Activated CD8-positive, alpha-beta T cell treated with anti-CD3 and anti-CD28 coated beads for 36 hours (primary cell): ENCODE data around the gene PLS1. TPM values are rescaled to one million over a fixed set of nuclear protein-coding genes. Genes with fewer than 3 reads are reported as not detected.

ENCODE experiments used
- ATAC-seq: fragments of 200-7000 bp; cut with Tn5 transposase; one replicate; pipeline ENCODE4 v1.10.0; 2021; ENCODE audit warnings: mild to moderate bottlenecking, moderate library complexity
- CTCF ChIA-PET: fragments of 350-600 bp; sonication (Branson Sonifier 250); formaldehyde crosslinking; loops from one replicate; lab custom pipeline; 2021; ENCODE audit warnings: antibody characterized with exemption; lab: Charles Lee
- POLR2A ChIA-PET: fragments of 350-600 bp; sonication (Branson Sonifier 250); formaldehyde crosslinking; loops from one replicate; lab custom pipeline; 2021; ENCODE audit warnings: antibody characterized with exemption; lab: Charles Lee
- DNase-seq: peaks from one replicate; pipeline ENCODE4 v3.0.0-alpha.2; 2020
- H3K27ac Mint-ChIP-seq: one replicate; pipeline ENCODE4 v1.8.0; 2021; ENCODE audit warnings: mild to moderate bottlenecking, mixed read lengths
- H3K27me3 Mint-ChIP-seq: one replicate; pipeline ENCODE4 v1.8.0; 2021; ENCODE audit warnings: mixed read lengths
- H3K36me3 Mint-ChIP-seq: one replicate; pipeline ENCODE4 v1.8.0; 2021; ENCODE audit warnings: low read depth, mixed read lengths
- H3K4me1 Mint-ChIP-seq: one replicate; pipeline ENCODE4 v1.8.0; 2021; ENCODE audit warnings: low read depth, mixed read lengths
- H3K4me3 Mint-ChIP-seq: one replicate; pipeline ENCODE4 v1.8.0; 2021; ENCODE audit warnings: mild to moderate bottlenecking, moderate library complexity, mixed read lengths
- H3K9me3 Mint-ChIP-seq: one replicate; pipeline ENCODE4 v1.8.0; 2021; ENCODE audit warnings: mixed read lengths
- CTCF ChIP-seq: fragments of 200-600 bp; IDR thresholded peaks from one replicate; pipeline ENCODE4 v1.8.0; 2022; ENCODE audit warnings: antibody characterized with exemption, mild to moderate bottlenecking
- intact Hi-C: fragments of 100-400 bp; cut with micrococcal nuclease; formaldehyde crosslinking; loops from one replicate; pipeline ENCODE4 v1.10.0; 2022
- total RNA-seq, 2 experiments: library from RNA; stranded (reverse); gene quantifications; one replicate each; pipeline ENCODE4 v1.2.3, GENCODE V29; 2021

Gene PLS1
- total RNA-seq, 2 experiments from 2014 or later = 4.7 to 5.6 TPM

- Mint-ChIP-seq H3K36me3 (no peaks in the 10 kb centered on the region), H3K9me3 (no peaks in the 10 kb centered on the region), H3K4me1 (no peaks in the 10 kb centered on the region), H3K4me3 (no peak overlapping the region), H3K27ac (no peak overlapping the region), H3K27me3 (no peaks in the 10 kb centered on the region)
- ChIA-PET CTCF (interaction anchor here (0.7 to 1.3 kb wide), 3 partner anchors 25 to 328 kb away, joined by 3 read pairs; no protein-coding TSS in a partner anchor), POLR2A (interaction anchor here (0.6 to 1.1 kb wide), 2 partner anchors 150 to 376 kb away, joined by 3 to 4 read pairs; no protein-coding TSS in a partner anchor)
- ATAC-seq = no peak
- intact Hi-C loops = no loop called here
- DNase-seq = no peak
- TF ChIP-seq CTCF = no peak
Observed at GRCh38 chr3:142624341-142625152, 28.4 kb downstream of the PLS1 start.

GRCh38 chr3:142625153-142625440 lies 28.9 kb downstream of the PLS1 start:
- DNase-seq = no peak
- Mint-ChIP-seq H3K9me3 (no peaks in the 10 kb centered on the region), H3K27me3 (no peaks in the 10 kb centered on the region), H3K36me3 (no peaks in the 10 kb centered on the region), H3K4me3 (no peak overlapping the region), H3K4me1 (no peaks in the 10 kb centered on the region), H3K27ac (no peak overlapping the region)
- POLR2A ChIA-PET = interaction anchor here (0.6 kb wide), 1 partner anchor 151 kb away, joined by 3 read pairs; no protein-coding TSS in a partner anchor
- intact Hi-C loops = no loop called here
- ATAC-seq = no peak
- TF ChIP-seq CTCF = no peak
- CTCF ChIA-PET = interaction anchor here (0.9 to 1.3 kb wide), 2 partner anchors 26 to 38 kb away, joined by 3 read pairs; no protein-coding TSS in a partner anchor

GRCh38 chr3:142626971-142627370 lies 30.8 kb downstream of the PLS1 start:
- Mint-ChIP-seq H3K9me3 (no peaks in the 10 kb centered on the region), H3K36me3 (no peaks in the 10 kb centered on the region), H3K4me3 (no peak overlapping the region), H3K4me1 (no peaks in the 10 kb centered on the region), H3K27me3 (no peaks in the 10 kb centered on the region), H3K27ac (no peak overlapping the region)
- ChIA-PET POLR2A (no interaction called here), CTCF (interaction anchor here (1.1 kb wide), 1 partner anchor 40 kb away, joined by 4 read pairs; no protein-coding TSS in a partner anchor)
- DNase-seq = no peak
- no peak for ATAC-seq
- intact Hi-C loops = no loop called here
- TF ChIP-seq CTCF = no peak

GRCh38 chr3:142628801-142629200 lies 32.6 kb downstream of the PLS1 start:
- peak; percentile 55 for ATAC-seq
- no peak for DNase-seq
- Mint-ChIP-seq H3K36me3 (no peaks in the 10 kb centered on the region), H3K4me3 (no peak overlapping the region), H3K9me3 (no peaks in the 10 kb centered on the region), H3K27me3 (no peaks in the 10 kb centered on the region), H3K4me1 (no peaks in the 10 kb centered on the region), H3K27ac (no peak overlapping the region)
- intact Hi-C loops = no loop called here
- ChIA-PET POLR2A (no interaction called here), CTCF (interaction anchor here (0.8 kb wide), 1 partner anchor 11 kb away, joined by 3 read pairs; no protein-coding TSS in a partner anchor)
- TF ChIP-seq CTCF = no peak

GRCh38 chr3:142633073-142633472 lies 36.9 kb downstream of the PLS1 start:
- ATAC-seq (no peak), DNase-seq (no peak)
- no peaks in the 10 kb centered on the region for H3K4me1 Mint-ChIP-seq
- ChIA-PET CTCF (no interaction called here), POLR2A (no interaction called here)
- H3K9me3 Mint-ChIP-seq = no peaks in the 10 kb centered on the region
- no peak overlapping the region for H3K27ac Mint-ChIP-seq
- TF ChIP-seq CTCF = no peak
- no peak overlapping the region for H3K4me3 Mint-ChIP-seq
- no peaks in the 10 kb centered on the region for H3K36me3 Mint-ChIP-seq
- no peaks in the 10 kb centered on the region for H3K27me3 Mint-ChIP-seq
- intact Hi-C loops = no loop called here
